ENCODE results near the gene LYG1.

GRCh38 chr2:99260184-99260583, 40.8 kb downstream of the LYG1 start:
- TF ChIP-seq CTCF (IDR thresholded peaks at IDR 0.05) (no peak), SMC3 (IDR thresholded peaks at IDR 0.05; ENCODE audit: low read depth, low read length) (no peak), MAX (IDR thresholded peaks at IDR 0.05; ENCODE audit: low read depth) (no peak), TCF12 (IDR thresholded peaks at IDR 0.05) (no peak), POLR2AphosphoS5 (IDR thresholded peaks at IDR 0.05; ENCODE audit: low read depth, low read length) (no peak), TAF1 (IDR thresholded peaks at IDR 0.05; ENCODE audit: borderline replicate concordance, low read depth, low read length) (no peak), RFX5 (IDR thresholded peaks at IDR 0.05; ENCODE audit: low read length) (no peak), YY1 (IDR thresholded peaks at IDR 0.05; ENCODE audit: low read depth) (no peak)

Measured in SK-N-SH (cell line).